HEK293 (cell line): ENCODE results near the gene RFTN1.

ENCODE experiments used
- CTCF ChIA-PET: fragments of 350-600 bp; formaldehyde crosslinking; extraction: SDS; loops from one replicate; lab custom pipeline; 2021; ENCODE audit warnings: antibody characterized with exemption; lab: Yijun Ruan, JAX
- POLR2A ChIA-PET: fragments of 300-600 bp; formaldehyde crosslinking; extraction: SDS; loops from one replicate; lab custom pipeline; 2020; ENCODE audit warnings: antibody characterized with exemption, inconsistent platforms; lab: Yijun Ruan, JAX
- H3K27ac ChIP-seq: fragments of 200-500 bp; sonication (Bioruptor generic); 2 replicates; pipeline ENCODE4 v1.5.1; 2014; ENCODE audit warnings: low read depth, low read length, control low read depth, inconsistent platforms; ENCODE audit errors: extremely low read depth
- H3K36me3 ChIP-seq, 2 experiments: fragments of 200-500 bp in 1 of 2; sonication (Bioruptor generic) in 1 of 2; 1 replicate in 1 of 2; 2 replicates in 1 of 2; pipeline ENCODE4 v1.5.1; 2014 to 2017; ENCODE audit warnings: inconsistent platforms in 2 of 2, low read length in 2 of 2; ENCODE audit not compliant: control insufficient read depth in 2 of 2, insufficient read depth in 1 of 2
- H3K4me1 ChIP-seq: fragments of 200-500 bp; sonication (Bioruptor generic); 2 replicates; pipeline ENCODE4 v1.5.1; 2014; ENCODE audit warnings: mild to moderate bottlenecking, low read length, inconsistent platforms; ENCODE audit not compliant: control insufficient read depth, insufficient read depth
- H3K4me3 ChIP-seq: 2 replicates; pipeline ENCODE4 v1.5.1; 2011; ENCODE audit warnings: low read depth, mild to moderate bottlenecking, control low read depth, low read length, moderate library complexity
- H3K9me3 ChIP-seq: fragments of 200-500 bp; sonication (Bioruptor generic); 2 replicates; pipeline ENCODE4 v1.5.1; 2014; ENCODE audit warnings: low read depth, low read length, inconsistent platforms; ENCODE audit not compliant: control insufficient read depth, insufficient read depth
- GFI1B ChIP-seq: fragments of 450-650 bp; formaldehyde crosslinking; IDR thresholded peaks from 2 replicates; pipeline ENCODE4 v1.5.1; 2016; ENCODE audit warnings: missing biosample characterization, missing genetic modification characterization
- KLF16 ChIP-seq: fragments of 450-650 bp; formaldehyde crosslinking; IDR thresholded peaks from 2 replicates; pipeline ENCODE4 v1.5.1; 2017; ENCODE audit warnings: missing biosample characterization, missing genetic modification characterization
- MZF1 ChIP-seq: fragments of 450-650 bp; formaldehyde crosslinking; IDR thresholded peaks from 2 replicates; pipeline ENCODE4 v1.5.1; 2017; ENCODE audit warnings: missing biosample characterization, missing genetic modification characterization, borderline replicate concordance
- PBX3 ChIP-seq: sonication (generic); formaldehyde crosslinking; IDR thresholded peaks from 2 replicates; pipeline ENCODE4 v1.8.1; 2022; ENCODE audit warnings: mild to moderate bottlenecking, moderate library complexity, missing genetic modification reagents
- SCRT1 ChIP-seq: fragments of 450-650 bp; formaldehyde crosslinking; IDR thresholded peaks from 2 replicates; pipeline ENCODE4 v1.5.1; 2016; ENCODE audit warnings: missing biosample characterization, missing genetic modification characterization, borderline replicate concordance
- SP7 ChIP-seq: fragments of 450-650 bp; formaldehyde crosslinking; IDR thresholded peaks from 2 replicates; pipeline ENCODE4 v1.5.1; 2016; ENCODE audit warnings: missing biosample characterization, missing genetic modification characterization
- ZBTB11 ChIP-seq: fragments of 450-650 bp; formaldehyde crosslinking; conservative IDR thresholded peaks from 2 replicates; pipeline ENCODE4 v1.5.1; 2016; ENCODE audit warnings: low read depth, missing biosample characterization, missing genetic modification characterization
- ZBTB44 ChIP-seq: fragments of 450-650 bp; IDR thresholded peaks from 2 replicates; pipeline ENCODE4 v1.5.1; 2018; ENCODE audit warnings: missing biosample characterization, mild to moderate bottlenecking, missing genetic modification characterization
- ZFP3 ChIP-seq: fragments of 450-650 bp; formaldehyde crosslinking; IDR thresholded peaks from 2 replicates; pipeline ENCODE4 v1.5.1; 2016; ENCODE audit warnings: low read depth, missing biosample characterization, missing genetic modification characterization
- ZIC2 ChIP-seq: fragments of 450-650 bp; formaldehyde crosslinking; IDR thresholded peaks from 2 replicates; pipeline ENCODE4 v1.5.1; 2016; ENCODE audit warnings: missing biosample characterization, missing genetic modification characterization
- ZNF184 ChIP-seq: fragments of 450-650 bp; IDR thresholded peaks from 2 replicates; pipeline ENCODE4 v1.5.1; 2018; ENCODE audit warnings: missing biosample characterization, mild to moderate bottlenecking, missing genetic modification characterization
- ZNF223 ChIP-seq: fragments of 450-650 bp; formaldehyde crosslinking; IDR thresholded peaks from 2 replicates; pipeline ENCODE4 v1.5.1; 2016; ENCODE audit warnings: missing biosample characterization, missing genetic modification characterization
- ZNF292 ChIP-seq: fragments of 450-650 bp; formaldehyde crosslinking; IDR thresholded peaks from 2 replicates; pipeline ENCODE4 v1.5.1; 2016; ENCODE audit warnings: low read depth, missing biosample characterization, missing genetic modification characterization, borderline replicate concordance
- ZNF626 ChIP-seq: fragments of 450-650 bp; sonication (Bioruptor Pico); formaldehyde crosslinking; IDR thresholded peaks from 2 replicates; pipeline ENCODE4 v1.5.1; 2018; ENCODE audit warnings: missing biosample characterization, missing genetic modification characterization, inconsistent platforms
- ZNF629 ChIP-seq: fragments of 450-650 bp; formaldehyde crosslinking; IDR thresholded peaks from 2 replicates; pipeline ENCODE4 v1.5.1; 2017; ENCODE audit warnings: missing biosample characterization, missing genetic modification characterization
- ZNF658 ChIP-seq: fragments of 450-650 bp; formaldehyde crosslinking; IDR thresholded peaks from 2 replicates; pipeline ENCODE4; 2016; ENCODE audit warnings: missing biosample characterization, missing genetic modification characterization
- ZNF776 ChIP-seq: fragments of 450-650 bp; formaldehyde crosslinking; IDR thresholded peaks from 2 replicates; pipeline ENCODE4 v1.5.0; 2017; ENCODE audit warnings: missing biosample characterization, missing genetic modification characterization, borderline replicate concordance
- ZNF830 ChIP-seq: fragments of 450-650 bp; IDR thresholded peaks from 2 replicates; pipeline ENCODE4 v1.5.0; 2018; ENCODE audit warnings: missing biosample characterization, missing genetic modification characterization, low read depth, mild to moderate bottlenecking, moderate library complexity
- ZNF837 ChIP-seq: fragments of 450-650 bp; formaldehyde crosslinking; IDR thresholded peaks from 2 replicates; pipeline ENCODE4 v1.5.1; 2016; ENCODE audit warnings: missing biosample characterization, missing genetic modification characterization
- ZNF843 ChIP-seq: fragments of 450-650 bp; formaldehyde crosslinking; IDR thresholded peaks from 2 replicates; pipeline ENCODE4 v1.5.1; 2016; ENCODE audit warnings: missing biosample characterization, missing genetic modification characterization

The RFTN1 gene

GRCh38 chr3:16358336-16358735 is 155.2 kb downstream of the RFTN1 start:
- no peak for TF ChIP-seq ZFP3
- no peak for TF ChIP-seq ZNF837 (tag by site-specific recombination)
- no peak for TF ChIP-seq ZNF658 (tag by site-specific recombination)
- TF ChIP-seq ZNF184 (tag by site-specific recombination), result no peak
- no peak for TF ChIP-seq GFI1B (tag by site-specific recombination)
- TF ChIP-seq ZNF776 (tag by site-specific recombination), result no peak
- TF ChIP-seq ZNF629 (tag by site-specific recombination), result no peak
- TF ChIP-seq ZNF223, result no peak
- no peak for TF ChIP-seq MZF1
- no peak for TF ChIP-seq ZIC2 (tag by site-specific recombination)
- TF ChIP-seq ZBTB11 (tag by site-specific recombination), result no peak
- TF ChIP-seq SCRT1 (tag by site-specific recombination), result no peak
- no peak for TF ChIP-seq ZNF292 (tag by site-specific recombination)
- Histone ChIP-seq H3K9me3 (no peaks in the 10 kb centered on the region), H3K36me3 (no peaks in the 10 kb centered on the region; a peak in 1 of 3 replicates), H3K4me3 (no peak overlapping the region), H3K27ac (no peak overlapping the region), H3K4me1 (no peaks in the 10 kb centered on the region)
- POLR2A ChIA-PET, result no interaction called here
- CTCF ChIA-PET, result no interaction called here

GRCh38 chr3:16357186-16358121 is 156.0 kb downstream of the RFTN1 start:
- CTCF ChIA-PET, result interaction anchor here (0.7 kb wide), 1 partner anchor 41 kb away, joined by 5 read pairs; no protein-coding TSS in a partner anchor
- H3K36me3 ChIP-seq, result no peaks in the 10 kb centered on the region; a peak in 1 of 3 replicates
- POLR2A ChIA-PET, result no interaction called here

GRCh38 chr3:16355828-16356227 is 157.7 kb downstream of the RFTN1 start:
- TF ChIP-seq ZBTB44 (tag by site-specific recombination) (no peak), ZNF658 (tag by site-specific recombination) (no peak), SP7 (tag by site-specific recombination) (no peak), ZNF223 (no peak), KLF16 (tag by site-specific recombination) (no peak), ZNF843 (no peak)
- H3K4me3 ChIP-seq, result no peak overlapping the region
- H3K9me3 ChIP-seq, result no peaks in the 10 kb centered on the region
- ChIA-PET POLR2A (no interaction called here), CTCF (no interaction called here)
- H3K36me3 ChIP-seq, result peaks cover 0 to 3% of the 10 kb centered on the region in 2 experiments; a peak in 2 of 3 replicates
- no peak overlapping the region for H3K27ac ChIP-seq
- no peaks in the 10 kb centered on the region for H3K4me1 ChIP-seq

More at GRCh38 chr3:16357186-16358121, 156.0 kb downstream of the RFTN1 start:
- Histone ChIP-seq H3K4me3 (no peak overlapping the region), H3K27ac (no peak overlapping the region), H3K4me1 (no peaks in the 10 kb centered on the region), H3K9me3 (no peaks in the 10 kb centered on the region)
- TF ChIP-seq ZNF626 (tag by site-specific recombination), result no peak
- no peak for TF ChIP-seq PBX3
- TF ChIP-seq ZNF830 (tag by site-specific recombination), result no peak
